ENCODE measurements around the gene PAK6.

The PAK6 gene

GRCh38 chr15:40279437-40280141, 40.7 kb downstream of the PAK6 start:
- DNase-seq = peak; percentile 86

- DNase-seq = no peak
Measured at GRCh38 chr15:40280260-40281056, 41.6 kb downstream of the PAK6 start.

GRCh38 chr15:40281057-40281800, 42.4 kb downstream of the PAK6 start:
- DNase-seq = no peak

- no peak for DNase-seq
Measured at GRCh38 chr15:40281801-40282146, 42.9 kb downstream of the PAK6 start.

- DNase-seq = peak; percentile 76
Measured at GRCh38 chr15:40282147-40282868, 43.4 kb downstream of the PAK6 start.

- no peak for DNase-seq
Measured at GRCh38 chr15:40282869-40283614, 44.2 kb downstream of the PAK6 start, which contains the start of gene ANKRD63. Gene ANKRD63 (minus strand): TSS chr15:40283064. CDS start chr15:40282586, 478 bp downstream.

GRCh38 chr15:40283615-40284300, 44.9 kb downstream of the PAK6 start:
- no peak for DNase-seq

- no peak for DNase-seq
Measured at GRCh38 chr15:40285151-40285550, 46.3 kb downstream of the PAK6 start.

- DNase-seq = no peak
Measured at GRCh38 chr15:40285554-40286011, 46.7 kb downstream of the PAK6 start.

GRCh38 chr15:40286061-40286532, 47.2 kb downstream of the PAK6 start:
- DNase-seq = no peak

- DNase-seq = no peak
Measured at GRCh38 chr15:40286794-40287193, 47.9 kb downstream of the PAK6 start.

- no peak for DNase-seq
Measured at GRCh38 chr15:40287505-40287904, 48.6 kb downstream of the PAK6 start.

GRCh38 chr15:40287968-40288367, 49.1 kb downstream of the PAK6 start:
- no peak for DNase-seq

GRCh38 chr15:40289140-40289775, 50.4 kb downstream of the PAK6 start:
- DNase-seq = no peak

- no peak for DNase-seq
Measured at GRCh38 chr15:40290545-40290917, 51.7 kb downstream of the PAK6 start.

GRCh38 chr15:40290918-40291574, 52.2 kb downstream of the PAK6 start:
- peak; percentile 85 for DNase-seq

GRCh38 chr15:40292246-40292645, 53.4 kb downstream of the PAK6 start:
- DNase-seq = no peak

GRCh38 chr15:40293006-40293405, 54.1 kb downstream of the PAK6 start:
- DNase-seq = no peak

- no peak for DNase-seq
Measured at GRCh38 chr15:40293905-40294895, 55.3 kb downstream of the PAK6 start.

Measured in islet precursor cell (in vitro differentiated cells).